Endothelial cell of umbilical vein (primary cell): Measurements from ENCODE around the gene MRPL4.

Source experiments
- EZH2 ChIP-seq: IDR thresholded peaks from 2 replicates; pipeline ENCODE4 v1.6.1; 2012; ENCODE audit warnings: borderline replicate concordance, low read depth, mild to moderate bottlenecking, moderate library complexity, low read length, inconsistent platforms; ENCODE audit not compliant: severe bottlenecking
- FOS ChIP-seq: IDR thresholded peaks from 2 replicates; pipeline ENCODE4 v1.6.1; 2011; ENCODE audit warnings: mild to moderate bottlenecking, low read length, moderate library complexity, borderline replicate concordance; ENCODE audit not compliant: insufficient read depth
- JUN ChIP-seq: IDR thresholded peaks from 2 replicates; pipeline ENCODE4 v1.6.1; 2011; ENCODE audit warnings: borderline replicate concordance, low read depth; ENCODE audit not compliant: insufficient read length, insufficient read depth
- POLR2A ChIP-seq: IDR thresholded peaks from 2 replicates; pipeline ENCODE4 v1.6.1; 2012; ENCODE audit warnings: low read depth, mild to moderate bottlenecking, control low read depth, low read length
- POLR2AphosphoS5 ChIP-seq: IDR thresholded peaks from 2 replicates; pipeline ENCODE4 v1.6.1; 2012; ENCODE audit warnings: low read depth, mild to moderate bottlenecking, control low read depth, low read length, moderate library complexity; ENCODE audit not compliant: insufficient read depth
- TF ChIP-seq, protein P1 (sequence below), 2 donors: IDR thresholded peaks; 1 replicate in 1 of 2; 2 replicates in 1 of 2; pipeline ENCODE4 v1.5.1; 2011; ENCODE audit warnings: low read length in 2 of 2, mild to moderate bottlenecking in 2 of 2, moderate library complexity in 2 of 2, control low read depth in 1 of 2, inconsistent platforms in 1 of 2, low read depth in 1 of 2; ENCODE audit not compliant: insufficient read depth in 1 of 2; ENCODE audit errors: extremely low read depth in 1 of 2
- TF ChIP-seq, protein P2 (sequence below): IDR thresholded peaks from 2 replicates; pipeline ENCODE4 v1.6.1; 2011; ENCODE audit not compliant: insufficient read depth, insufficient read length

DNA sequence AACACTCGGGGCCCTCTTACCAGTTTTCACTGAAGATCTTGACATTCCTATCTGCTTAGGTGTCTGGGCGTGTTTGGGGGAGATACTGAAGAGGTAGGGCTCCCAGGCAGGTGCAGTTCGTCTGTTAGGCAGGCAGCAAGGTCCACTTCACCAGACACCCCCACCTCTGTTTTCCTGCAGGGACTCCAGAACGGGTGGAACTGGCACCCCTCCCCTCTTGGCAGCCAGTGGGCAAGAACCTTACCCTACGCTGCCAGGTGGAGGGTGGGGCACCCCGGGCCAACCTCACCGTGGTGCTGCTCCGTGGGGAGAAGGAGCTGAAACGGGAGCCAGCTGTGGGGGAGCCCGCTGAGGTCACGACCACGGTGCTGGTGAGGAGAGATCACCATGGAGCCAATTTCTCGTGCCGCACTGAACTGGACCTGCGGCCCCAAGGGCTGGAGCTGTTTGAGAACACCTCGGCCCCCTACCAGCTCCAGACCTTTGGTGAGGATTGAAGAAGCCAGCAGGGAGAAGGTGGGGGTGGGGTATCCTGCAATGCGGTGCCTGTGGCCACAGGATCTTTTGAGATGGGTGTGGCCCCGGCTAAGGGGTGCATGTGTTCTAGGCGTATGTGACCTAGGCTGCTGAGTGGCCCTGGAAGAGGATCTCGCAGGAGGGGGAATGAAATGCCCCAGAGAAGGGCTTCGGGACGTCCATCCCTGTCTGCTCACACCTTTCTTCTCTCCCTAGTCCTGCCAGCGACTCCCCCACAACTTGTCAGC lies 31.5 kb downstream of the MRPL4 start:
- TF ChIP-seq JUN (no peak), POLR2A (no peak), POLR2AphosphoS5 (no peak), EZH2 (no peak), FOS (no peak)
- TF ChIP-seq, protein P1, sequence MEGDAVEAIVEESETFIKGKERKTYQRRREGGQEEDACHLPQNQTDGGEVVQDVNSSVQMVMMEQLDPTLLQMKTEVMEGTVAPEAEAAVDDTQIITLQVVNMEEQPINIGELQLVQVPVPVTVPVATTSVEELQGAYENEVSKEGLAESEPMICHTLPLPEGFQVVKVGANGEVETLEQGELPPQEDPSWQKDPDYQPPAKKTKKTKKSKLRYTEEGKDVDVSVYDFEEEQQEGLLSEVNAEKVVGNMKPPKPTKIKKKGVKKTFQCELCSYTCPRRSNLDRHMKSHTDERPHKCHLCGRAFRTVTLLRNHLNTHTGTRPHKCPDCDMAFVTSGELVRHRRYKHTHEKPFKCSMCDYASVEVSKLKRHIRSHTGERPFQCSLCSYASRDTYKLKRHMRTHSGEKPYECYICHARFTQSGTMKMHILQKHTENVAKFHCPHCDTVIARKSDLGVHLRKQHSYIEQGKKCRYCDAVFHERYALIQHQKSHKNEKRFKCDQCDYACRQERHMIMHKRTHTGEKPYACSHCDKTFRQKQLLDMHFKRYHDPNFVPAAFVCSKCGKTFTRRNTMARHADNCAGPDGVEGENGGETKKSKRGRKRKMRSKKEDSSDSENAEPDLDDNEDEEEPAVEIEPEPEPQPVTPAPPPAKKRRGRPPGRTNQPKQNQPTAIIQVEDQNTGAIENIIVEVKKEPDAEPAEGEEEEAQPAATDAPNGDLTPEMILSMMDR (IDR thresholded peaks at IDR 0.05; ENCODE audit: extremely low read depth in 1 of 2, insufficient read depth in 1 of 2, low read depth in 1 of 2, low read length in 2 of 2): no peak
- TF ChIP-seq, protein P2, sequence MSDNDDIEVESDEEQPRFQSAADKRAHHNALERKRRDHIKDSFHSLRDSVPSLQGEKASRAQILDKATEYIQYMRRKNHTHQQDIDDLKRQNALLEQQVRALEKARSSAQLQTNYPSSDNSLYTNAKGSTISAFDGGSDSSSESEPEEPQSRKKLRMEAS: no peak
